Mesendoderm (in vitro differentiated cells): ENCODE measurements around the gene BCL7C.
"Not testable (repeated sequence)": the region's sequence is repeated elsewhere in the genome, so short reads cannot be mapped to it uniquely, and the experiment has no call there.

Experiments used
- DNase-seq: peaks from one replicate; pipeline ENCODE4 v3.0.0; 2013
- H2AK5ac ChIP-seq: 2 replicates; pipeline ENCODE4 v1.6.1; 2013; ENCODE audit warnings: low read length, inconsistent platforms
- H2BK120ac ChIP-seq: 2 replicates; pipeline ENCODE4 v1.6.1; 2013; ENCODE audit warnings: low read depth, mild to moderate bottlenecking, low read length, moderate library complexity, mixed read lengths
- H2BK15ac ChIP-seq: replicated peaks from 2 replicates; pipeline ENCODE4 v1.6.1; 2013; ENCODE audit warnings: low read depth, mild to moderate bottlenecking, moderate library complexity
- H2BK5ac ChIP-seq: 2 replicates; pipeline ENCODE4 v1.6.1; 2013; ENCODE audit warnings: low read length, inconsistent platforms
- H3K18ac ChIP-seq: 2 replicates; pipeline ENCODE4 v1.6.1; 2013; ENCODE audit warnings: mild to moderate bottlenecking, low read length, mixed read lengths
- H3K23ac ChIP-seq: one replicate; pipeline ENCODE4 v1.6.1; 2013; ENCODE audit warnings: low read length
- H3K27ac ChIP-seq: 2 replicates; pipeline ENCODE4 v1.5.1; 2013; ENCODE audit warnings: low read depth, mild to moderate bottlenecking, inconsistent platforms, low read length, moderate library complexity
- H3K27me3 ChIP-seq: 2 replicates; pipeline ENCODE4 v1.6.1; 2013; ENCODE audit warnings: low read length, control low read depth, mild to moderate bottlenecking, inconsistent platforms; ENCODE audit not compliant: insufficient read depth, poor library complexity
- H3K36me3 ChIP-seq: 2 replicates; pipeline ENCODE4 v1.6.1; 2013; ENCODE audit warnings: low read length, inconsistent platforms; ENCODE audit not compliant: control insufficient read depth, insufficient read depth
- H3K4ac ChIP-seq: one replicate; pipeline ENCODE4 v1.6.1; 2013; ENCODE audit warnings: low read depth, mild to moderate bottlenecking, low read length, moderate library complexity
- H3K4me1 ChIP-seq: 2 replicates; pipeline ENCODE4 v1.6.1; 2013; ENCODE audit warnings: low read depth, low read length, inconsistent platforms; ENCODE audit not compliant: control insufficient read depth
- H3K4me2 ChIP-seq: 2 replicates; pipeline ENCODE4 v1.6.1; 2013; ENCODE audit warnings: low read length
- H3K4me3 ChIP-seq: 2 replicates; pipeline ENCODE4 v1.5.1; 2013; ENCODE audit warnings: mild to moderate bottlenecking, low read length
- H3K56ac ChIP-seq: one replicate; pipeline ENCODE4 v1.6.1; 2013; ENCODE audit warnings: low read length
- H3K79me1 ChIP-seq: 2 replicates; pipeline ENCODE4 v1.6.1; 2013; ENCODE audit warnings: low read length, inconsistent platforms
- H3K79me2 ChIP-seq: 2 replicates; pipeline ENCODE4 v1.6.1; 2013; ENCODE audit warnings: mild to moderate bottlenecking, low read length; ENCODE audit not compliant: control insufficient read depth, insufficient read depth
- H3K9ac ChIP-seq: 2 replicates; pipeline ENCODE4 v1.6.1; 2013; ENCODE audit warnings: low read length, inconsistent platforms
- H4K5ac ChIP-seq: one replicate; pipeline ENCODE4 v1.6.1; 2013; ENCODE audit warnings: low read length
- H4K8ac ChIP-seq: one replicate; pipeline ENCODE4 v1.6.1; 2013; ENCODE audit warnings: low read depth, mild to moderate bottlenecking, control low read depth, low read length, moderate library complexity
- WGBS: extraction: QIAGEN DNeasy Blood & Tissue Kit; methylation state at CpG from one replicate; pipeline ENCODE4 v1.1.7; 2013; ENCODE audit warnings: low lambda C conversion rate, missing lambda C conversion rate; ENCODE audit not compliant: insufficient coverage; ENCODE audit errors: extremely low coverage; 5-methylcytosine and 5-hydroxymethylcytosine counted together

BCL7C gene

DNA sequence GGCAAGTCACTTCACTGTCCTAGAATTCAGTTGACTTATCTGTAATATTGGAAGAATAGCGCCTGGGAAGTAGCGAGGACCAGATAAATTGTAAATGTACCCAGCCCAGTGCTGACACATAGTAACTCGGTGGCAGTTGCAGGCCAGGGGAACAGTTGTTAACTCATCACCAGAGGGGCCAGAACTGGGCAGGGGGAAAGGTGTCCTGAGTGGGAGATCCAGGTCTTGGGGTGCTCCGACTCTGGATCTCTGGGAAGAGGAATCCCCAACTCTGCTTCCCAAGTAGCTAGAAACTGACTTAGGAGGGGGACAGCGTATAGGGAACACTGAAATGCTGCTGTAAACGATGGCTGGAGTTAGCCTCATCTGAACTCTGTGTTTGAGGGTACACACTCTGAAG lies 23.0 kb downstream of the BCL7C start:
- Histone ChIP-seq H2AK5ac (no peak overlapping the region), H3K4me2 (no peak overlapping the region), H3K56ac (no peak overlapping the region), H3K27ac (no peak overlapping the region), H3K36me3 (no peaks in the 10 kb centered on the region), H2BK15ac (no peak overlapping the region), H2BK120ac (no peak overlapping the region), H3K4me3 (no peak overlapping the region), H3K79me1 (peaks cover 3% of the 10 kb centered on the region), H3K4ac (no peak overlapping the region), H3K4me1 (peaks cover 2% of the 10 kb centered on the region), H4K5ac (no peak overlapping the region), H3K9ac (no peak overlapping the region), H3K23ac (no peak overlapping the region), H3K79me2 (no peaks in the 10 kb centered on the region), H4K8ac (no peak overlapping the region), H3K27me3 (no peaks in the 10 kb centered on the region), H2BK5ac (no peak overlapping the region), H3K18ac (no peak overlapping the region)
- WGBS: no CpG with 5 or more reads among the region's 6 CpGs
- no peak for DNase-seq

DNA sequence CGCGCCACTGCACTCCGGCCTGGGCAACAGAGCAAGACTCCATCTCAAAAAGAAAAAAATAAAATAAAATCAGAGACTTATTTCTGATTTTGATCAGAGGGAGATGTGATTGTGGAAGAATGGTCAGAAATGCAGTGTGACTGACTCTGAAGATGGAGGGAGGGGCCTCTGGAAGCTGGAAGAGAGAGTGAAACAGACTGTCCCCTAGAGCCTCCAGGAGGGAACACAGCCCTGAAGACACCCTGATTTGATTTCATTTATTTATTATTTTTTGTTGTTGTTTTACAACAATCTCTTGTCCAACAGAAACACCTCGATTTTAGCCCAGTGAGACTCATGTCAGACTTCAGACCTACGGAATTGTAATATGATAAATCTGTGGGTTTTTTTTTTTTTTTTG lies 26.1 kb downstream of the BCL7C start:
- no CpG with 5 or more reads among the region's 5 CpGs for WGBS
- no peak overlapping the region for H3K4ac ChIP-seq
- H3K27ac ChIP-seq: no peak overlapping the region
- no peak overlapping the region for H3K56ac ChIP-seq
- H3K36me3 ChIP-seq: no peaks in the 10 kb centered on the region
- no peak overlapping the region for H2BK15ac ChIP-seq
- no peak overlapping the region for H3K4me3 ChIP-seq
- no peak overlapping the region for H2BK5ac ChIP-seq
- no peaks in the 10 kb centered on the region for H3K27me3 ChIP-seq
- no peak overlapping the region for H2AK5ac ChIP-seq
- no peak overlapping the region for H4K5ac ChIP-seq
- peak; percentile 36 for DNase-seq
- H4K8ac ChIP-seq: no peak overlapping the region
- H3K18ac ChIP-seq: no peak overlapping the region
- no peak overlapping the region for H3K4me2 ChIP-seq
- H3K23ac ChIP-seq: no peak overlapping the region
- no peak overlapping the region for H3K9ac ChIP-seq
- H3K79me2 ChIP-seq: no peaks in the 10 kb centered on the region
- no peaks in the 10 kb centered on the region for H3K4me1 ChIP-seq
- no peak overlapping the region for H2BK120ac ChIP-seq
- H3K79me1 ChIP-seq: no peaks in the 10 kb centered on the region

DNA sequence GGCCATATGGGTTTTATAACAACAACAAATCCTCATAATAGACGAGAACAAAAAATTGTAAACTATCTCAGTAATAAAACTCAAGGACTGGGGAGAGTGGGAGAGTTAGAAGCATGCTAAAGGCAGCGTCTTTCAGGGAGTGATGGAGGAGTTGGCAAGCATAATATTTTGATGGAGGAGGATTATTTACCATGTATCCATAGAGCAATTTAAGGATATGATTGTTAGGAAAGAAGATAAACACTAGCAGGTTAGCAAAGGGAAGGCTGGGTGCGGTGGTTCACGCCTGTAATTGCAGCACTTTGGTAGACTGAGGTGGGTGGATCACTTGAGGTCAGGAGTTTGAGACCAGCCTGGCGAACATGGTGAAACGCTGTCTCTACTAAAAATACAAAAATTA lies 27.8 kb downstream of the BCL7C start:
- Histone ChIP-seq H3K27me3 (no peaks in the 10 kb centered on the region), H3K4me2 (no peak overlapping the region), H3K4me1 (no peaks in the 10 kb centered on the region), H3K4me3 (no peak overlapping the region), H2AK5ac (no peak overlapping the region), H3K79me2 (no peaks in the 10 kb centered on the region), H3K56ac (no peak overlapping the region), H2BK15ac (no peak overlapping the region), H3K9ac (no peak overlapping the region), H4K8ac (no peak overlapping the region), H3K36me3 (no peaks in the 10 kb centered on the region), H3K4ac (no peak overlapping the region), H3K79me1 (no peaks in the 10 kb centered on the region), H4K5ac (no peak overlapping the region), H3K23ac (no peak overlapping the region), H2BK120ac (no peak overlapping the region), H3K27ac (no peak overlapping the region), H2BK5ac (no peak overlapping the region), H3K18ac (no peak overlapping the region)
- no CpG with 5 or more reads among the region's 6 CpGs for WGBS
- DNase-seq: no peak

DNA sequence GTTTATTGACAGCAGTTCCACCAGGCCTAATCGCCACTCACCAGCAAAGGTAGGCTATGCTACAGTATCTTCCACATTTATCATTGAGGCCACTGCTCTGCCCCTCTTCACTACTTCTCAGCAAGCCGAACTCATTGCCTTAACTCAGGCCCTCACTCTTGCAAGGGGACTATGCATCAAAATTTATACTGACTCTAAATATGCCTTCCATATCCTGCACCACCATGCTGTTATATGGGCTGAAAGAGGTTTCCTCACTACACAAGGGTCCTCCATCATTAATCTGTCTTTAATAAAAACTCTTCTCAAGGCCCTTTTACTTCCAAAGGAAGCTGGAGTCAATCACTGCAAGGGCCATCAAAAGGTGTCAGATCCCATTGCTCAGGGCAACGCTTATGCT lies 30.7 kb downstream of the BCL7C start:
- not testable (repeated sequence) for H3K79me1 ChIP-seq, H3K4me3 ChIP-seq, H3K23ac ChIP-seq, H3K4ac ChIP-seq, H2BK120ac ChIP-seq, H3K4me2 ChIP-seq, H3K18ac ChIP-seq, H4K5ac ChIP-seq, H3K9ac ChIP-seq, H2BK5ac ChIP-seq, H3K56ac ChIP-seq, H2BK15ac ChIP-seq, H2AK5ac ChIP-seq, H3K4me1 ChIP-seq, H3K79me2 ChIP-seq, H3K27me3 ChIP-seq, H3K36me3 ChIP-seq, H4K8ac ChIP-seq, H3K27ac ChIP-seq
- DNase-seq: peak; percentile 37
- WGBS: no CpG with 5 or more reads among the region's 3 CpGs

DNA sequence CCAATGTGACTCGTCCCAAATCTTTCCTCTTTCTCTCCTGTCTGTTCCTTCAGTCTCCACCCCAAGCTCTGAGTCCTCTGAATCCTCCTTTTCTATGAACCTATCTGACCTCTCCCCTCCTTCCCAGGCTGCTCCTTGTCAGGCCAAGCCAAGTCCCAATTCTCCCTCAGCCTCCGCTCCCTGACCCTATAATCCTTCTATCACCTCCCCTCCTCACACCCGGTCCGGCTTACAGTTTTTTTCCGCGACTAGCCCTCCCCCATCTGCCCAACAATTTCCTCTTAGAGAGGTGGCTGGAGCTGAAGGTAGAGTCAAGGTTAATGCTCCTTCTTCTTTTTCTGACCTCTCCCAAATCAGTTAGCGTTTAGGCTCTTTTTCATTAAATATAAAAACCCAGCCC lies 33.1 kb downstream of the BCL7C start:
- H3K23ac ChIP-seq, H3K27ac ChIP-seq, H3K4ac ChIP-seq, H3K27me3 ChIP-seq, H3K4me1 ChIP-seq, H2AK5ac ChIP-seq, H4K8ac ChIP-seq, H2BK120ac ChIP-seq, H3K9ac ChIP-seq, H3K4me2 ChIP-seq, H3K4me3 ChIP-seq, H2BK5ac ChIP-seq, H3K79me1 ChIP-seq, H4K5ac ChIP-seq, H2BK15ac ChIP-seq, DNase-seq, H3K36me3 ChIP-seq, H3K18ac ChIP-seq, H3K56ac ChIP-seq, H3K79me2 ChIP-seq: not testable (repeated sequence)
- no CpG with 5 or more reads among the region's 7 CpGs for WGBS

DNA sequence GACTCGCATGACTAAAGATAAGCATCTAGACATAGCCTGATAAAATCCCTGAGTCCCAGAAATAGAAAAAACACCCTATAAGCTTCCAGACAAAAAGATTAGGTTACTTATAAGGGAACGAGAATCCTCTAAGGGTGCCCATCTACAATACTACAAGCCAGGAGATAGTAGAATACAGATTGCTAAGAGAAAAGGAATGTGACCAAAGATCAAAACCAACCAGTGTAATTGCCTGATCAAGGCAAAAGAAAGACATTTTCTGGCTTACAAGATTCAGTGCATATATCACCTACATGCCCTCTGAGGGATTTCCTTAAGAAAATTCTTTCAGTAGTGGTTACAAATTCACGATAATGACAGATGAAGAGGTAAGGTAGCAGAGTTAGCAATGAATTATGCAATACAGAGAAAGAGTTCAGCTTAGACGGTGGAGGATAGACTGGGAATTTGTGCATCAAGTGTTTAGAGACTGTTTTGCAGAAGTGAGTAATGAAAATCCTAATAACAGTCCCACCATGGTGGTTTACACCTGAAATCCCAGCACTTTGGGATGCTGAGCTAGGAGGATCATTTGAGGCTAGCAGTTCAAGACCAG lies 35.0 kb downstream of the BCL7C start:
- no peak overlapping the region for H3K4ac ChIP-seq
- H4K8ac ChIP-seq: no peak overlapping the region
- no peak overlapping the region for H3K4me3 ChIP-seq
- H3K79me2 ChIP-seq: no peaks in the 10 kb centered on the region
- no peak overlapping the region for H2BK120ac ChIP-seq
- no peak overlapping the region for H2AK5ac ChIP-seq
- no CpG with 5 or more reads among the region's 4 CpGs for WGBS
- no peak overlapping the region for H3K4me2 ChIP-seq
- H3K27me3 ChIP-seq: no peaks in the 10 kb centered on the region
- no peaks in the 10 kb centered on the region for H3K79me1 ChIP-seq
- H3K18ac ChIP-seq: no peak overlapping the region
- H2BK15ac ChIP-seq: no peak overlapping the region
- DNase-seq: no peak
- H3K4me1 ChIP-seq: no peaks in the 10 kb centered on the region
- H3K9ac ChIP-seq: no peak overlapping the region
- no peak overlapping the region for H3K27ac ChIP-seq
- H3K23ac ChIP-seq: no peak overlapping the region
- no peak overlapping the region for H3K56ac ChIP-seq
- H3K36me3 ChIP-seq: no peaks in the 10 kb centered on the region
- no peak overlapping the region for H2BK5ac ChIP-seq
- no peak overlapping the region for H4K5ac ChIP-seq
